HUDEP-2 (cell line): ENCODE data around the gene S100A2.
"Not testable (repeated sequence)": the region's sequence is repeated elsewhere in the genome, so short reads cannot be mapped to it uniquely, and the experiment has no call there.

ENCODE experiments used
- DNase-seq, 76 experiments: peaks; one replicate each; lab custom pipeline; 2025; ENCODE audit not compliant: unreplicated experiment in 76 of 76; lab: John Stamatoyannopoulos, UW

S100A2 gene

DNA sequence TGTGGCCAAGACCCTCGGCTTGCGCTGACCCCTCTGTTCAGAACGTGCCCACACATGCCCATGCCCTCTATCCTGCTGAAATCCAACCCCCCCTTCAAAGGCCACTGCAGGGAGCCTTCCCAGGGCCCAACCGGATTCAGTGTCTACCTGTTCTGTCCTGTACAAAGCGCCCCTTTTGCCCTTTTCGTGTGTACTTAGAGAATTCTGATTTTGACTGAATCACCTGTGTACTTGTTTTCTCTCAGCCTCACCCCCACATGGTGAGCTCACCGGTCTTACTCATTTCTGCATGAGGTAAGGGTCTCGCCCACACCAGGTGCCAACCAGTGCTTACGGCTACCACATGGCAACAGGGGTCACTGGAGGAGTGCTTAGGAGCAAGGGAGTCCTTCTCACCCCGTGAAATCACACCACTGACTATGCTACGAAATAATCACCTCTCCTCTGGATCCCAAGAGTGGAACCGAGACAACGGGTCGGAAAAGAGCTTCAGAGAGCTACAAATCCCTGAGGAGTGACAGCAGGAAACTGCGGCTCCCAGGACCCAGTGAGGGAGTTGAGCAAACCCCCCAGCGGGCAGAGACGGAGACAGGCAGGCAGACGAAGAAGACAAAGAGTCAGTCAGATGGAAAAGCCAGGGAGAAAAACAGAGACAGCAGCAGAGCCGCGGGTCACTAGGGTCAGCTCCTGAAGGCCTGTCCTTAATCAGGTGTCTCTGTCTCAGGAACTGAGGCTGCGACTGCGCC lies 2.1 kb upstream of the S100A2 start:
- no peak for DNase-seq

DNA sequence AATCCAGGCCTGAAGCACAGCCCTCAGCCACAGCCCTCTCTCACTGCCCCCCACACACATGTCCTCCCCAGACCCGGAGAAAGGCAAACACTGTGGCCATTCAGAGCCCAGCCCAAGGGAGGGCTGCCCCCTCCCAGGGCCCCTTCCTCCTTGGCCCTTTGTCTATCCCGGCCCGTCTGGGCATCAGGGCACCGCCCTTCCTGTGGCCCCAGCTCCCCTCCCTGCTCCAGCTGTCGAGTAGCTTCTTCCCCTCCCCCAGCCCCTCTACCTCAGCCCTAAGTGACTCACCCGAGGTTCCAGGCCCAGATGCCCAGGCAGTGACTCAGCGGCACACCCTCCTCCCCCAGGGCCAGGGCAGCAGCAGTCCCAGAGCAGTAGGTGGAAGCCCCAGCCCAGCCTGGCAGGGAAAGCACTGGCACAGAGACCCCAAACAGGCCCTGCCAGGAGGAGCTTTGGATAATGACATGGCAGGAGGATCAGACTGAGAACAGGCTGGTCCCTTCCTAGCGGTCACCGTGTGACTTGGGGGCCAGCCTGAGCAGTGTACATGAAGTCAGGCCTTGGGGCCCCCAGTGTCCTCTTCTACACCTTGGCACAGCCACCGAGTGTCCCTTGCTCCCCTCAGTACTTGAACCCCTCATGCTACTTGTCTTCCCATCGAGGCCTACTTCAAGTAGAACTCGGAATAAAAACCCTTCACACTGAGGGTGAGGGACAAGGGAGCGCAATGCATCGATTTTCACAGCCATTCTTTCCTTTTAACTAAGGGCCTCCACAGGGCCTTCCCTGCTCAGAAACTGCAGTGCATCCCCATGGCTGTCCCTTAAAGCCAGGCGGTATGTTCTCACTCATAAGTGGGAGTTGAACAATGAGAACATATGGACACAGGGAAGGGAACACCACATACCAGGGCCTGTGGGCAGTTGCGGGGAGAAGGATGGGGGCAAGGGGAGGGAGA lies 1.0 kb upstream of the S100A2 start:
- peak in 75 of 76 experiments; percentile 43 to 98 (median 94) for DNase-seq

DNA sequence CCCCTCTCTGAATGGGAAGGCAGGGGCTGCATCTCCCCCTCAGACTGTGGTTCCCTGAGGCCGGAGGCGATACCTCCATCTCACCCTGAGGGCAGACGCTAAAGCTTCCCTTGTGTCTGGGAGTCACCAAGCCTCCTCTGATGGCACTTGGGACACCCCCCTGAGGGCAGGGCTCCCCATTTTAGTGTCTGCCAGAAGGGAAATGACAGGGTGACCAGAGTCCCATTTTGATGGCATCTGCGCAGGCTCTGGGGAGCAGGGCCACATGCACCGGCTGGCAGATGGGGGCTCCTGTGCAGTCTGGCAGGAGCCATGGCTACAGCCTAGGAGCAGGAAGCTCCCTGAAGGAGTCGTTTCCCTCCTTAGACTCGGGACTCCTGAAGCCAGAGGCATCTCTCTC lies 1.7 kb downstream of the S100A2 start:
- no peak for DNase-seq

DNA sequence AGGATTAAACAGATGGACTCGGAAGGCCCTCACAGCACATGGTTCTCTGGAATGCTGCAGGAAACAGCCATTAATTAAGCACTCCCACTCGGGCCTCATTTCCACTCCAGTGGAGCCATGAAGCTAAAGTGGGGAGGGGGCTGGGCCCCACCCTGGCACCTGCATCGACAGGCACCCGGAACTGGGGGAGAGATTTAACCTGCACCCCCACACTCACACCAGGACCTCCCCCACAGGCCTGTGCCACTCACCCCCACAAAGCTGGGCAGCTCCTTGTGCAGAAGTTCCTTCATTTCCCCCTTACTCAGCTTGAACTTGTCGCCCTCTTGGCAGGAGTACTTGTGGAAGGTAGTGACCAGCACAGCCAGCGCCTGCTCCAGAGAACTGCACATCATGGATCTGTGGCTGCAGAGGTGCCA lies 2.2 kb downstream of the S100A2 start:
- no peak for DNase-seq

DNA sequence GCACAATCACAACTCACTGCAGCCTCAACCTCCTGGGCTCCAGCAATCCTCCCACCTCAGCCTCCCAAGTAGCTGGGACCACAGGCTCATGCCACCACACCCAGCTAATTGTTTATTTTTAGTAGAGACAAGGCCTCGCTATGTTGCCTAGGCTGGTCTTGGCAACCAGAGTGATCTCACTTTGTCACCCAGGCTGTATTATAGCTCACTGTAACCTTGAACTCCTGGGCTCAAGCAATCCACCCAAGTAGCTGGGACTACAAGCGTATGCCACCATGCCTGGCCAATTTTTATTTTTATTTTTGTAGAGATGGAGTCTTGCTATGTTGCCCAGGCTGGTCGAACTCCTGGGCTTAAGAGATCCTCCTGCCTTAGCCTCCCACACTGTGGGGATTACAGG lies 3.6 kb downstream of the S100A2 start:
- DNase-seq, result not testable (repeated sequence)

DNA sequence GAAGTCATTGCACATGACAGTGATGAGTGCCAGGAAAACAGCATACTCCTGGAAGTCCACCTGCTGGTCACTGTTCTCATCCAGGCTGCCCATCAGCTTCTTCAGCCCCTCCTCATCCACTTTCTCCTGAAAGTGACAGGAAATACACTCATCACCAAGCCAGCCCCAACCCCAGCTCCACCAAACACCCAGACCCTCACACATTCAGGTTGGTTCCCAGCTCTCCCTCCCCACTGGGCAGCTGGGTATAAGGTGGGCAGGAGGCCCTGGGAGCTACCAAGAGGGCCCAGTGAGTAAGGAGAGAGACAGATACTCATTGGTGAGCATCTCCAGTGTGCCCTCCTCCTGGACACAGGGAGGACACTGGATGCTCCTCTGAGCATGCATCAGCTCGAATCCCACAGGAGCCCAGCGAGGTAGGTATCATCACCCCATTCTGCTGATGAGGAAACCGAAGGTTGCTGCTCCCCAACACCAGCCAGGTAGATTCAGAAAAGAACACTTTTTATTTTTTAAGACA lies 4.1 kb downstream of the S100A2 start:
- no peak for DNase-seq

DNA sequence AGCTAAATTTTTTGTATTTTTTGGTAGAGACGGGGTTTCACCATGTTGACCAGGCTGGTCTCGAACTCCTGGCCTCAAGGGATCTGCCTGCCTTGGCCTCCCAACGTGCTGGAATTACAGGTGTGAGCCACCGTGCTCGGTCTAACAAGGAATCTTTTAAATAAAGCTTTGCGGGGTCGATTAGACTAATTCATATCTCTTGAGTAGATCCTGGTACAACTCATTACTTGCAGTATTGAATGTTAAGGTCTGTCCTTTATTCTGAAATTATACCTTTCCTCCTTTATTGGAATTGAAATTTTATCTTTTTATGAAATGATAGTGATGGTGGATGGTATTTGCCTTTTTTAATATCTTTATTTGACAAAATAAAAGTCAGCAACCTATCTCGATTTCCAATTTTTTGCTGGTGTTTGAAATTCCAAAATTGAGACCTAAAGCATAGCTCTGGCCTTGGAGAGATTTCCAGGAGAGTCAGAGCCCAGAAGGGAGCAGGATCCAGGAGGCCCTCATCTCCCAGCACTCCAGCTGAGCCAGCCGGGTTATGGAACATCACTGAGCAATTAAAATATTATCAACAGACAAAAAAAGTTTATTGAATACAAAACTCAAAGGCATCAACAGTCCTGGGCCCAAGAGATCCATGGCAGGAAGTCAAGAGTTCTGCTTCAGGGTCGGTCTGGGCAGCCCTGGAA lies 4.7 kb downstream of the S100A2 start:
- no peak for DNase-seq

DNA sequence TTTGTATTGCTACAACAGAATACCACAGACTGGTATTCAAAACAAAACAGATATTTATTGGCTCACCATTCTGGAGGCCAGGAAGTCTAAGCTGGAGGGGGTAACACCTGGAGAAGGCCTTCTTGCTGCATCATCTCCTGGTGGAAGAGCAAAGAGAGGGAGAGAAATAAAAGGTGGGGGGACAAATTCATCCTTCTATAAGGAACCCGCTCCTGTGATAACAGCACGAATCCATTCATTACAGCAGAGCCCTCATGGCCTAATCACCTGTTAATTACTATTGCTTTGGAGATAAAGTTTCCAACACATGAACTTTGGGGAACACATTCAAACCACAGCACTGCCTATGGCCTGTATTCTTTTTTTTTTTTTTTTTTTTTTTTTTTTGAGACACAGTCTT lies 5.4 kb downstream of the S100A2 start:
- DNase-seq, result no peak

DNA sequence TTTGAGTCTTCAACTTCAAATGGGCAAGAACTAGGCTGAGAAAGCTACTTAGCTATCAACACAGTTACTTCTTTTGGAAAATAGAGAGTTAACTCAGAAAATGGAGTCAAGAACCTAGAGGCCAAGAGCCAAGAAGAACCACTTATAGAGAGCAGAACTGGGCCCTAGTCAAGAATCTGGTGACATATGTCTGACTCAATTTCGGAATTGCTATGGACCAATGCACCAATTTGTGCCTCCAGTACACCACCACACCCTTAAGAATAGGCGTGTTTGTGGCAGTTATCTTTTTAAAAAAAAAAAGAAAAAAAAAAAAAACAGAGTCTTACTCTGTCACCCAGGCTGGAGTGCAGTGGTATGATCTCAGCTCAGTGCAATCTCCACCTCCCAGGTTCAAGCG lies 7.8 kb downstream of the S100A2 start:
- no peak for DNase-seq

DNA sequence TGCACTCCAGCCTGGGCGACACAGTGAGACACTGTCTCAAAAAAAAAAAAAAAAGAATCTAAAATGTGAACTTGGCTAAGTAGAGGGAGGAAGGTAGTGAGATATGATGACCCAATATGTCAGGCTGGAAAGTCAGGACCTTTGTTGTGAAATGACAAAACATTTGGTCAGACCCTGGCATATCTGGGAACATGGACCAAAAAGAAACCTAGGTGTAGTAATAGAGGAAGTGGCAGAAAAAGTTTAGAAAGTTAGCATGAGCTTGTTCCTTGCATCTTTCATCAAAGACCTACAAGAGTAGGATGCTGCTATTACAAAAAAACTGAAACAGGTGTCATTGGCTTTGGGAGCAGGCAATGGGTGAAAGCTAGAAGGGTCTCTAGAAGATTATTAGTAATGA lies 9.3 kb downstream of the S100A2 start:
- DNase-seq, result no peak

DNA sequence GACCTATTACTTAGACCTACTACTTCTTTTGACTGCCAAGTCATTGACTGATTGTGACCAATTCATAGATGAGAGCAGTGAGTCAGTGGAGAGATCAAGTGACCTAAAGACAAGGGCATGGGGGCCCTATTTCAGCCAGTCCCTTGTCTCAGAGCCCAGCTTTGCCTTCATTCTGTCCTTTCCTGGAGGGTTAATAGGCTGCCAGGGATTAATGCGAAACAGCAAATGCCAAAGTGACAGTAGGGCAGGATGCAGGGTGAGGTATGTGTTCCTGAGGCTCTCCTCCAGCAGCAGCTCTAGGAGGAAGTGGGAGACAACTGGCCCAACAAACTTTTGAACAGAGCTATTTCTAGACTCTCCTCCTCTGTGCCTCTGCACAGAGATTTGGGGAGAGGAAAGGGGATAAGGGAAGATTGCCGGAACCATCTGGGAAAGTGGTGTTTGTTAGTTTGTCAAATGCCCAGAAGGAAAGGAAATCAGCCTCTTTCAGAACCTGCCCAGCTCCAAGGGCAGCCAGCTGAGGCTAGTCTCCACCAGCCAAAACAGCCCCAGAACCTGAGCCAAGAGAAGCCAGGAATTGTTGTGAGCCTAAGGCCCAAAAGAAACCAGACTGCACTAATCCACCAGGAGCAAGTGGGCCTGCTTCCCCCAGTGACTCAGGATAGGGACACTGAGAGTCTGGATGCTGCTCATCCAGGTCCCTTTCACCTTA lies 11.7 kb downstream of the S100A2 start:
- peak in 1 of 76 experiments; percentile 3 for DNase-seq

DNA sequence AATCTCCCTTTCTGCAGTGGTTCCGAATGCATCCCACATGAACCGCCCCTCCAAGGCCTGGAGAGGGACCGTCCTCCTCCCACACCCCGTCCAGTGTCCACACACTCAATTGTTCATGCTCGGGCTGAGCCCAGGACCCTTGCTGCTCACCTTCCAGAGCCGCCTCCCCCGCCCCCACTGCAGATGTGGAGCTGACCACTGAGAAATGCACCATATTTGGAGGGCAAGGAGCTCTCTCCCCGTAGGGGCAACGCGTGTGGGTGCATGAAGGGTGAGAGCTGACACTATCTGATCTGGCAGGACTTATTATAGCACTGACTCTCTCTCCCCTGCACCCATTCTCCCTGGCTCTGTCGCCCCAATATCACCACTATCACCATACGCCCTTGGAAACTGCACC lies 12.5 kb downstream of the S100A2 start:
- DNase-seq, result peak in 2 of 76 experiments; percentile 12 to 36

DNA sequence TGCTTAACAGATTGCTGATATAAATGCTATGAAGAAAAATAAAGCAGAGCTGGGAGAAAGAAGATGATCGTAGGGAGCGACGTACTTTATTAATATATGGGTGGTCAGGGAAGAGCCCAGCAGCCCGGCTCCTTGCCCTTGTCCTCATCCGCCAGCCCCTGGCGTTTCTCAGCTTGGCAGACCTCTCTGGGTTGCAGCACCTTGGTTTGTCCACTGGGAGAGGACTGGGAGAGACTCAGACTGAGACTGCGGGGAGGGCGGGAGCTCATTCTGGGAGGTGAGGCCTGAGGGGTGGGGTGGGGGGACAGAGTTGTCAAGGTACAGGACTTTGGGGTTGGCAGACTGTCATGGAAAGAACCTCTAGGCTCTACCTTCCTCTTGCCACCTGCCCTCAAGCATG lies 13.3 kb downstream of the S100A2 start:
- DNase-seq, result no peak

DNA sequence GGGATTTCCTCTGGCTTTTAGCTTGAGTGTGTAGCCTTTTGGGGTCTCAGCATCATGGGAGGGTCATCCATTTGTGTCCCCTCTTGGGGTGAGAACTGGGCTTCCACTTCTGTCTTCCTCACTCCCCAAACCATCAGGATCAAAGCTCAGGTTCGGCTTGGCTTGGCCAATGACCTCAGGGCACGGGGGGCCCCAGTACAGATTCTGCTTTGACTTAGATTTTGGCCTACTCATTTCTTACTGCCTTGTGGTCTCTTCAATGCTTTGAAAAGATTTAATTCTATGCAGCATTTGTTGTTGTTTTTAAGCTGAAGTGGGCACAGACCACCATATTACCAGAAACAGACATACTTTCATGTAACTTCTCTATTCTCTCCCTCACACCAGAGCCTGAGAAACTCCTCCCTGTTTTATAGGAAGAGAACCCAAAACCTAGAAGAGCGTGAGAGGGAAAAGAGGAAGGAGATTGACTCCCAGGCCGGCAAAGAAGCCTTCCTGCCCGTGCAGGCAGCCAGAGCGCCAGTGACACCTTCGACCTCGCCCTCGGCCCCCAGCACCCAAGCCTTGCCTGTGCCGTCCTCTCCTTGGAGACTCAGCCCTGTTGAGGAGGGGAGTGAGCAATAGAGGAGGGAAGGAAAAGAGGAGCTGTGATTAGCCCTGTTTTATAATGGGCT lies 14.7 kb downstream of the S100A2 start:
- no peak for DNase-seq

DNA sequence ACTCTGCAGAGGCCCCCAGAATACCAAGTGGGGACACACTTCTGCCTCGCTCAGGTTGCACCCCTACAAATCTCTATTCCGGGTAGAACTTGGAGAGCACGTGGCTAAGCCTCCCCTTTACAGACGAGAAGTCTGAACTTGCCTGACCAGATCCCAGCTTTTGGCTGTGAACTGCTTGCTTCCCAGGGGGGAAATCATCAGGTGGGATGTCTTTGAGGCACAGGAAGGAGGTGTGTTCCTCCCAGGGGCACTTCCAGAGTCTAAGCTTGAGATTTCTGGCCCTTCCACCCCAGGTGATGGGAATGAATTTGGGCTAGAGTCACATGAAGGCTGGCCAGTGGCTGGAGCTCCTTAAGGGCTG lies 15.3 kb downstream of the S100A2 start:
- DNase-seq, result no peak

DNA sequence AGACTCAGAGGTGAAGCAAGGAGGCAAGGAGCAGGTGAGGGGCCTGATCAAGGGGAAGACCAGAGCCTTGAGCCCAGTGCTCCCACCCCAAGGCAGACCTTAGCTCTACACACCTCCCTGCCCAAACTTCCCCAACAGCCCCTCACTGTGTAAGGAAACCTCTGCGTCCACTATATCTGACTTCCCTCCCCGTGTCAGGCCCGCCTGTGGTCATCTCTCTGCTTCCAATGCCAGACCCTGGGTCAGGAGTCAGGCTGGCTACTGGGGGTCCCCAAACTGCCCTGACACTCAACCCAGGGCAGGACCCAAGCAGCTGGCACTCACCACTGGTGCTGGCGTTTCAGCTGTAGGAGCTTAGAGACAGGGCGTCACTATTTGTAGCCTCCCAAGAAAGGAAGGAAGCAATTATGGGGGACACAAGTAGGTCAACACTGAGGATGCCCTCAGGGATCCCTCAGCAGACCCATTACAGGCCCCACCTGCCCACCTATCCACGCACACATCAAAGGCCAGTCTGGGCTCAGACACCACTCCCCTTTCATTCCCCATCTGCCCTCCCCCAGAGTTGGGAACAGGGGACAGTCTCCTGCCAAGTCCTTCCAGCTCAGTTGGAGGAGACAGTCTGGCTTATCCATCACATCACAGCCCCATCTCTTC lies 15.8 kb downstream of the S100A2 start:
- DNase-seq, result no peak

DNA sequence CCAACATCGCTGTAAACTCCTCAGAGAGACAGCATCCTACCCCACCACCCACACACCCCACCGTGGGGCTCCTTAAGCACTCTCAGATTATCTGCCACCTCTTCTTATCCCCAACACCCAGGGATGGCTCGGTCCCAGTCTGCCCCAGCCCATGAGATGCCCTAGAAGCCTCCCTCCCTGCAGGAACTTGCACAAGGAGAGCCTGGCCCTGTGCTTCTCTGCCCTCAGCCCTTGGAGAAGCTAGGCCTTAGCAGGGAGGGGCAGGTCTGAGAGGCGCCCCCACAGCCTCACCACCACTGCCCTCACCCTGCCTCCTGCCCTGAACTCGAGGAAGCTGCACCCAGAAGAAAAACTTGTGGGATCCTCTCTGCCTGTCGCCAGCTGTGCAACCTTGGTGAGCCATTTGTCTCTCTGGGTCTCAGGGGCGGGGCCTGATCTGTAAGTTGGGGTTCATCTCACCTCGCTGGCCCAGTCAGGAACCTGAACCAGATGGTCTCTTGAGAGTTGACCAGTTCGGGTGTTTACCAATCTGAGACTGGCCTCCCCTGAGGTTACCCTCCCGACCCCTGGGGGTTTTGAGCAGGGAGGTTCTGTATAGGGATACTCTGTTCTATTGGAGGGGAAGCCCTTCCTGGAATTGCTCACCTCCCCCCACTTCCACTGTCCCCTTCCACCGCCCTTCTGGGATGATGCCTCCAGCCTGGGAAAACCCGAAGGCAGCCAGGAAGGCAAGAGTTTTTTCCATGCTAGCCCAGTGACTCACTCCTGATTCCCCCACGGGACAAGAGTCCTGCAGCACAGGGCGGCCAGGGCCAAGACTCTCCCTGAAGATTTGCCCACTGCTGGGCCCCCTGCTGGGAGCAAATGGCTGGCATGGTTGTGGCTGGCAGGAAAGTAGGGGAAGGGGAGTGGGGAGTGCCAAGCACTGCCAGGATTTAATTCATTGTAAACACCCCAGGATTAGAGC lies 16.6 kb downstream of the S100A2 start, which contains the start of gene S100A3:
TSS of gene S100A3 (minus strand) at position 537 of the 967 bp plus-strand sequence. CDS start 773 bp downstream, outside the sequence.
- DNase-seq, result peak in 15 of 76 experiments; percentile 16 to 56 (median 27)
